Esophagus muscularis mucosa (tissue), 2 donors: ENCODE measurements around the gene VWA3A.

Experiments used
- POLR2A ChIP-seq: fragments of 450-650 bp; IDR thresholded peaks from one replicate; pipeline ENCODE4 v1.6.1; 2017; ENCODE audit warnings: antibody characterized with exemption, moderate library complexity, mild to moderate bottlenecking, low read depth
- POLR2AphosphoS5 ChIP-seq, 2 donors: sonication (generic); formaldehyde crosslinking; IDR thresholded peaks; one replicate each; pipeline ENCODE4 v1.6.1; 2017; ENCODE audit warnings: antibody characterized with exemption in 2 of 2

DNA sequence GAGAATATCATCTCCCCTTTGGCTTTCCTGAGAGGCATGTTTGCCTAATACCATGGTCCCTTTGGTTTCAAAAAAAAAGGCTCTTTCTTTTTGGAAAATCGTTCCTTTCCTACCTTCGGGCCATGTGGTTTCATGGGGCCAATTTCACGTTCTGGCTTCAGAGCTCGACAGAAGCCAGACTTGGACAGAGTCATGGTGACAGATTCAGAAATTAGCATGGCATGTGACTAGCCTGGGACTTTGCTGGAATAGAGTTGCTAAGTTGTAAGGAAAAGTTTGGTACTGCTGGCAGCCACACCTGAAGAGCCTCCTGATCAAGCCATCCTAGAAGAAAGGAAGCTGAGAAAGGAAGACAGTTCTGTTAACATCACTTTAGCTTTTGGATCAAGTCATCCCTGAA lies 2.4 kb upstream of the VWA3A start:
- TF ChIP-seq POLR2A: no peak
- no peak for TF ChIP-seq POLR2AphosphoS5 (IDR thresholded peaks at IDR 0.05)
